Activated T-helper 2 cell treated with anti-CD3 and anti-CD28 coated beads, Interferon-gamma antibody, Interleukin-2, Interleukin-4, amounts not matched to agents 10 μg/mL and 5 μg/mL and 100 μg/mL, durations not matched to agents 14 hours and 24 hours and 36 hours (primary cell): ENCODE data around the gene PIEZO2. TPM values are rescaled to one million over a fixed set of nuclear protein-coding genes. Genes with fewer than 3 reads are reported as not detected.
"Not testable (repeated sequence)": the region's sequence is repeated elsewhere in the genome, so short reads cannot be mapped to it uniquely, and the experiment has no call there.

Source experiments
- DNase-seq: peaks from one replicate; pipeline ENCODE4 v3.0.0; 2021; ENCODE audit warnings: low spot score
- H3K27ac Mint-ChIP-seq: one replicate; pipeline ENCODE4 v1.8.0; 2021; ENCODE audit warnings: mixed read lengths
- H3K27me3 Mint-ChIP-seq: one replicate; pipeline ENCODE4 v1.8.0; 2021; ENCODE audit warnings: low read depth, mixed read lengths
- H3K36me3 Mint-ChIP-seq: one replicate; pipeline ENCODE4 v1.8.0; 2021; ENCODE audit warnings: low read depth, mixed read lengths
- H3K4me1 Mint-ChIP-seq: one replicate; pipeline ENCODE4 v1.8.0; 2021; ENCODE audit warnings: low read depth, mixed read lengths
- H3K4me3 Mint-ChIP-seq: one replicate; pipeline ENCODE4 v1.8.0; 2021; ENCODE audit warnings: low read depth, mild to moderate bottlenecking, moderate library complexity, mixed read lengths
- H3K9me3 Mint-ChIP-seq: one replicate; pipeline ENCODE4 v1.8.0; 2021; ENCODE audit warnings: mixed read lengths
- intact Hi-C: fragments of 100-400 bp; cut with micrococcal nuclease; formaldehyde crosslinking; loops from one replicate; pipeline ENCODE4 v1.15.1; 2023
- total RNA-seq: library from RNA; stranded (reverse); gene quantifications from 2 replicates; pipeline ENCODE4 v1.2.3, GENCODE V29; 2022

The PIEZO2 gene
- total RNA-seq, 1 donor from 2014 or later = not detected

- Mint-ChIP-seq H3K27ac (no peak overlapping the region), H3K36me3 (no peaks in the 10 kb centered on the region), H3K9me3 (no peaks in the 10 kb centered on the region), H3K4me3 (no peak overlapping the region), H3K27me3 (peaks cover 10% of the 10 kb centered on the region), H3K4me1 (no peaks in the 10 kb centered on the region)
- intact Hi-C loops = no loop called here
- DNase-seq = no peak
Observed at GRCh38 chr18:10679557-10680270, 469.7 kb downstream of the PIEZO2 start.

GRCh38 chr18:10671441-10671840, 477.9 kb downstream of the PIEZO2 start:
- H3K9me3 Mint-ChIP-seq = no peaks in the 10 kb centered on the region
- no peak overlapping the region for H3K27ac Mint-ChIP-seq
- H3K27me3 Mint-ChIP-seq = peaks cover 2% of the 10 kb centered on the region
- intact Hi-C loops = no loop called here
- no peak for DNase-seq
- H3K4me3 Mint-ChIP-seq = no peak overlapping the region
- no peaks in the 10 kb centered on the region for H3K4me1 Mint-ChIP-seq
- no peaks in the 10 kb centered on the region for H3K36me3 Mint-ChIP-seq

- Mint-ChIP-seq H3K27ac (no peak overlapping the region), H3K9me3 (no peaks in the 10 kb centered on the region), H3K4me3 (no peak overlapping the region), H3K4me1 (no peaks in the 10 kb centered on the region), H3K27me3 (peaks cover 2% of the 10 kb centered on the region), H3K36me3 (no peaks in the 10 kb centered on the region)
- DNase-seq = no peak
- intact Hi-C loops = no loop called here
Observed at GRCh38 chr18:10670856-10671255, 478.5 kb downstream of the PIEZO2 start.

GRCh38 chr18:10669441-10670100, 479.8 kb downstream of the PIEZO2 start:
- Mint-ChIP-seq H3K27ac (no peak overlapping the region), H3K36me3 (no peaks in the 10 kb centered on the region), H3K4me1 (no peaks in the 10 kb centered on the region), H3K9me3 (no peaks in the 10 kb centered on the region), H3K4me3 (no peak overlapping the region), H3K27me3 (peaks cover 2% of the 10 kb centered on the region)
- intact Hi-C loops = no loop called here
- DNase-seq = no peak

GRCh38 chr18:10663750-10664149, 485.6 kb downstream of the PIEZO2 start:
- Mint-ChIP-seq H3K27ac (no peak overlapping the region), H3K4me1 (no peaks in the 10 kb centered on the region), H3K9me3 (no peaks in the 10 kb centered on the region), H3K4me3 (no peak overlapping the region), H3K36me3 (no peaks in the 10 kb centered on the region), H3K27me3 (peaks cover 10% of the 10 kb centered on the region)
- DNase-seq = no peak
- intact Hi-C loops = no loop called here

- H3K9me3 Mint-ChIP-seq = no peaks in the 10 kb centered on the region
- H3K27me3 Mint-ChIP-seq = peaks cover 10% of the 10 kb centered on the region
- no peaks in the 10 kb centered on the region for H3K4me1 Mint-ChIP-seq
- no peak overlapping the region for H3K4me3 Mint-ChIP-seq
- intact Hi-C loops = no loop called here
- H3K36me3 Mint-ChIP-seq = no peaks in the 10 kb centered on the region
- DNase-seq = no peak
- H3K27ac Mint-ChIP-seq = no peak overlapping the region
Observed at GRCh38 chr18:10661317-10661716, 488.1 kb downstream of the PIEZO2 start.

- Mint-ChIP-seq H3K4me1 (no peaks in the 10 kb centered on the region), H3K9me3 (no peaks in the 10 kb centered on the region), H3K27ac (no peak overlapping the region), H3K27me3 (peaks cover 10% of the 10 kb centered on the region), H3K36me3 (no peaks in the 10 kb centered on the region), H3K4me3 (no peak overlapping the region)
- no peak for DNase-seq
- intact Hi-C loops = no loop called here
Observed at GRCh38 chr18:10660179-10660884, 489.0 kb downstream of the PIEZO2 start.

GRCh38 chr18:10659594-10659993, 489.8 kb downstream of the PIEZO2 start:
- Mint-ChIP-seq H3K36me3 (no peaks in the 10 kb centered on the region), H3K27ac (no peak overlapping the region), H3K4me1 (no peaks in the 10 kb centered on the region), H3K9me3 (no peaks in the 10 kb centered on the region), H3K4me3 (no peak overlapping the region), H3K27me3 (peaks cover 10% of the 10 kb centered on the region)
- DNase-seq = no peak
- intact Hi-C loops = no loop called here

GRCh38 chr18:10659000-10659399, 490.4 kb downstream of the PIEZO2 start:
- peaks cover 10% of the 10 kb centered on the region for H3K27me3 Mint-ChIP-seq
- H3K36me3 Mint-ChIP-seq = no peaks in the 10 kb centered on the region
- no peaks in the 10 kb centered on the region for H3K4me1 Mint-ChIP-seq
- DNase-seq = no peak
- no peak overlapping the region for H3K27ac Mint-ChIP-seq
- intact Hi-C loops = no loop called here
- no peak overlapping the region for H3K4me3 Mint-ChIP-seq
- no peaks in the 10 kb centered on the region for H3K9me3 Mint-ChIP-seq

GRCh38 chr18:10644003-10644402, 505.4 kb downstream of the PIEZO2 start:
- H3K36me3 Mint-ChIP-seq, DNase-seq, H3K9me3 Mint-ChIP-seq, H3K27me3 Mint-ChIP-seq, intact Hi-C loops, H3K27ac Mint-ChIP-seq, H3K4me1 Mint-ChIP-seq, H3K4me3 Mint-ChIP-seq: not testable (repeated sequence)

- H3K27me3 Mint-ChIP-seq, H3K4me3 Mint-ChIP-seq, DNase-seq, H3K36me3 Mint-ChIP-seq, H3K4me1 Mint-ChIP-seq, H3K9me3 Mint-ChIP-seq, intact Hi-C loops, H3K27ac Mint-ChIP-seq: not testable (repeated sequence)
Observed at GRCh38 chr18:10642915-10643524, 506.3 kb downstream of the PIEZO2 start.

GRCh38 chr18:10638539-10638885, 510.9 kb downstream of the PIEZO2 start:
- H3K9me3 Mint-ChIP-seq, H3K4me1 Mint-ChIP-seq, DNase-seq, H3K4me3 Mint-ChIP-seq, H3K27ac Mint-ChIP-seq, intact Hi-C loops, H3K36me3 Mint-ChIP-seq, H3K27me3 Mint-ChIP-seq: not testable (repeated sequence)
